ENCODE measurements around the gene PJA2. TPM values are rescaled to one million over a fixed set of nuclear protein-coding genes. Genes with fewer than 3 reads are reported as not detected.

Gene PJA2
- total RNA-seq, 4 donors from 2014 or later, result 37.6 to 64.9 (median 58.7) TPM

DNA sequence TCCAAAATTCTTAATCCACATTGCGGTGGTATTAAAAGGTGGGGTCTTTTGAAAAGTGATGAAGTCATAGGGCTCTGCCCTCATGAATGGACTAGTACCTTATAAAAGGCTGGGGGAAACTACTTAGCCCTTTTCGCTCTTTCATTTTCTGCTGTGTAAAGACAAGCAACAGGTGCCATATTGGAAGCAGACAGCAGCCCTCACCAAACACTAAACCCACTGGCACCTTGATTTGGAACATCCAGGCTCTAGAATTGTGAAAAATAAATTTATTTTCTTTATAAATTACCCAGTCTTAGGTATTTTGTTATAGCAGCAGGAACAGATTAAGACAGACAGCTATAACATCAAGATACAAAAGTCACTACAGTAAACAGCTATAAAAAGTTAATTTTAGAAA lies 12.8 kb downstream of the PJA2 start:
- peaks cover 9 to 42% of the 10 kb centered on the region in 2 donors for H3K4me1 ChIP-seq

DNA sequence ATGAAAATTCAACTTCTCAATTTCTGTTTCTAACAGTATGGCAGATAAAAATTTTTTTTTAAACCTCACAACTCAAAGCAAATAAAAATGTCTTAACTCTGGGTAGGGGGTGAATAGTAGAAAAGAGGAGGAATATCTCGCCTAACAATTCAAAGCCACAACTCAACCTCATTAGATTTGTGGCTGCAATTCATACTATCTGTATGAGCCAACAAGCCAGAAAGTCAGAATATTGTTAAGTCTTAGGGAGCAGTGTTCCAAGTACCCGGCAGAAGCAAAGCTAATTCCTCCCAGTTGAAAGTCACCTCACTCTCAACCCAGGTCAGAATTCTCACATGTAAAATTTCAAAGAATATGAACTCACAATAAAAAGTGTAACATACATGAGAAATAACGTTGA lies 15.0 kb downstream of the PJA2 start:
- ATAC-seq, result no peak
- H3K4me1 ChIP-seq, result peaks cover 0 to 35% of the 10 kb centered on the region in 2 donors
- DNase-seq, result no peak
- no peaks in the 10 kb centered on the region for H3K36me3 ChIP-seq
- H3K27me3 ChIP-seq, result no peaks in the 10 kb centered on the region
- no peak overlapping the region for H3K4me3 ChIP-seq
- no peaks in the 10 kb centered on the region for H3K9me3 ChIP-seq
- in situ Hi-C loops (cut with MboI; ENCODE audit: low sequenced_read_pairs in 4 of 4), result no loop called here
- TF ChIP-seq POLR2A (IDR thresholded peaks at IDR 0.05) (no peak), CTCF (IDR thresholded peaks at IDR 0.05 in 4 of 5, conservative IDR thresholded peaks at IDR 0.05 in 1 of 5) (no peak)
- H3K27ac ChIP-seq, result no peak overlapping the region
- intact Hi-C loops (cut with DNase I; ENCODE audit: low total_unique reads), result no loop called here

More for the DNA sequence above, 12.8 kb downstream of the PJA2 start:
- H3K4me3 ChIP-seq, result no peak overlapping the region
- no peak for ATAC-seq
- H3K27ac ChIP-seq, result no peak overlapping the region
- TF ChIP-seq POLR2A (IDR thresholded peaks at IDR 0.05) (no peak), CTCF (IDR thresholded peaks at IDR 0.05 in 4 of 5, conservative IDR thresholded peaks at IDR 0.05 in 1 of 5) (no peak)
- no peaks in the 10 kb centered on the region for H3K36me3 ChIP-seq
- in situ Hi-C loops (cut with MboI; ENCODE audit: low sequenced_read_pairs in 4 of 4), result no loop called here
- H3K9me3 ChIP-seq, result no peaks in the 10 kb centered on the region
- intact Hi-C loops (cut with DNase I; ENCODE audit: low total_unique reads), result no loop called here
- no peaks in the 10 kb centered on the region for H3K27me3 ChIP-seq
- no peak for DNase-seq

DNA sequence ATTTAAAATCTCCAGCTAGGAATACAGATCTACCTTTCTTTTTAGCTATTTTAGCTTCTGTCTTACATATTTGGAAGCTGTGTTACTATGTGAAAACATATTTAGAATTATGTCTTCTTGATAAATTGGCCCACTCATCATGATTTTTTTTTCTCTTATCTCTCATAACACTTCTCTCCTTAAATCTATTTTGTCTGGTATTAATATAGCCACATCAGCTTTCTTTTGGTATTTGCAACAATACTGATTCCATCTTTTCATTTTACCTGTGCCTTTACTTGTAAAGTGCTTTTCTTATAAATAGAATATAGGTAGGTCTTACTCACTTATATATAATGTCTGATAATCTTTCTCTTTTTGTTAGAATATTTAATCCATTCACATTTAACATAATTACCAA lies 19.6 kb downstream of the PJA2 start:
- no peak for TF ChIP-seq CTCF (IDR thresholded peaks at IDR 0.05 in 4 of 5, conservative IDR thresholded peaks at IDR 0.05 in 1 of 5)
- TF ChIP-seq POLR2A (IDR thresholded peaks at IDR 0.05), result no peak
- intact Hi-C loops (cut with DNase I; ENCODE audit: low total_unique reads) (no loop called here), in situ Hi-C loops (cut with MboI; ENCODE audit: low sequenced_read_pairs in 4 of 4) (no loop called here)
- Histone ChIP-seq H3K4me3 (no peak overlapping the region), H3K36me3 (no peaks in the 10 kb centered on the region), H3K4me1 (peaks cover 17 to 28% of the 10 kb centered on the region in 2 donors), H3K27ac (no peak overlapping the region), H3K9me3 (no peaks in the 10 kb centered on the region), H3K27me3 (no peaks in the 10 kb centered on the region)
- ATAC-seq, result no peak
- DNase-seq, result no peak

GRCh38 chr5:109388407-109388806 lies 21.4 kb downstream of the PJA2 start:
- no peak for ATAC-seq
- no peak overlapping the region for H3K27ac ChIP-seq
- H3K27me3 ChIP-seq, result no peaks in the 10 kb centered on the region
- H3K4me1 ChIP-seq, result peaks cover 17% of the 10 kb centered on the region in 2 donors
- no peak for TF ChIP-seq CTCF (IDR thresholded peaks at IDR 0.05 in 4 of 5, conservative IDR thresholded peaks at IDR 0.05 in 1 of 5)
- H3K36me3 ChIP-seq, result no peaks in the 10 kb centered on the region
- H3K4me3 ChIP-seq, result no peak overlapping the region
- no peak for DNase-seq
- in situ Hi-C loops (cut with MboI; ENCODE audit: low sequenced_read_pairs in 4 of 4), result no loop called here
- intact Hi-C loops (cut with DNase I; ENCODE audit: low total_unique reads), result no loop called here
- no peaks in the 10 kb centered on the region for H3K9me3 ChIP-seq

GRCh38 chr5:109387408-109387974 lies 22.3 kb downstream of the PJA2 start:
- no peak for TF ChIP-seq CTCF (IDR thresholded peaks at IDR 0.05 in 4 of 5, conservative IDR thresholded peaks at IDR 0.05 in 1 of 5)
- TF ChIP-seq POLR2A (IDR thresholded peaks at IDR 0.05), result no peak
- Histone ChIP-seq H3K4me3 (no peak overlapping the region), H3K9me3 (no peaks in the 10 kb centered on the region), H3K27me3 (no peaks in the 10 kb centered on the region), H3K27ac (no peak overlapping the region), H3K36me3 (peaks cover 0 to under 1% of the 10 kb centered on the region in 2 donors), H3K4me1 (peaks cover 17% of the 10 kb centered on the region in 2 donors)
- intact Hi-C loops (cut with DNase I; ENCODE audit: low total_unique reads) (no loop called here), in situ Hi-C loops (cut with MboI; ENCODE audit: low sequenced_read_pairs in 4 of 4) (no loop called here)
- DNase-seq (no peak), ATAC-seq (no peak)
